ENCODE results near the gene NCBP1. TPM values are rescaled to one million over a fixed set of nuclear protein-coding genes. Genes with fewer than 3 reads are reported as not detected.

NCBP1 gene, protein sequence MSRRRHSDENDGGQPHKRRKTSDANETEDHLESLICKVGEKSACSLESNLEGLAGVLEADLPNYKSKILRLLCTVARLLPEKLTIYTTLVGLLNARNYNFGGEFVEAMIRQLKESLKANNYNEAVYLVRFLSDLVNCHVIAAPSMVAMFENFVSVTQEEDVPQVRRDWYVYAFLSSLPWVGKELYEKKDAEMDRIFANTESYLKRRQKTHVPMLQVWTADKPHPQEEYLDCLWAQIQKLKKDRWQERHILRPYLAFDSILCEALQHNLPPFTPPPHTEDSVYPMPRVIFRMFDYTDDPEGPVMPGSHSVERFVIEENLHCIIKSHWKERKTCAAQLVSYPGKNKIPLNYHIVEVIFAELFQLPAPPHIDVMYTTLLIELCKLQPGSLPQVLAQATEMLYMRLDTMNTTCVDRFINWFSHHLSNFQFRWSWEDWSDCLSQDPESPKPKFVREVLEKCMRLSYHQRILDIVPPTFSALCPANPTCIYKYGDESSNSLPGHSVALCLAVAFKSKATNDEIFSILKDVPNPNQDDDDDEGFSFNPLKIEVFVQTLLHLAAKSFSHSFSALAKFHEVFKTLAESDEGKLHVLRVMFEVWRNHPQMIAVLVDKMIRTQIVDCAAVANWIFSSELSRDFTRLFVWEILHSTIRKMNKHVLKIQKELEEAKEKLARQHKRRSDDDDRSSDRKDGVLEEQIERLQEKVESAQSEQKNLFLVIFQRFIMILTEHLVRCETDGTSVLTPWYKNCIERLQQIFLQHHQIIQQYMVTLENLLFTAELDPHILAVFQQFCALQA
- polyA plus RNA-seq = 25.6 and 26.5 TPM in 2 replicates

DNA sequence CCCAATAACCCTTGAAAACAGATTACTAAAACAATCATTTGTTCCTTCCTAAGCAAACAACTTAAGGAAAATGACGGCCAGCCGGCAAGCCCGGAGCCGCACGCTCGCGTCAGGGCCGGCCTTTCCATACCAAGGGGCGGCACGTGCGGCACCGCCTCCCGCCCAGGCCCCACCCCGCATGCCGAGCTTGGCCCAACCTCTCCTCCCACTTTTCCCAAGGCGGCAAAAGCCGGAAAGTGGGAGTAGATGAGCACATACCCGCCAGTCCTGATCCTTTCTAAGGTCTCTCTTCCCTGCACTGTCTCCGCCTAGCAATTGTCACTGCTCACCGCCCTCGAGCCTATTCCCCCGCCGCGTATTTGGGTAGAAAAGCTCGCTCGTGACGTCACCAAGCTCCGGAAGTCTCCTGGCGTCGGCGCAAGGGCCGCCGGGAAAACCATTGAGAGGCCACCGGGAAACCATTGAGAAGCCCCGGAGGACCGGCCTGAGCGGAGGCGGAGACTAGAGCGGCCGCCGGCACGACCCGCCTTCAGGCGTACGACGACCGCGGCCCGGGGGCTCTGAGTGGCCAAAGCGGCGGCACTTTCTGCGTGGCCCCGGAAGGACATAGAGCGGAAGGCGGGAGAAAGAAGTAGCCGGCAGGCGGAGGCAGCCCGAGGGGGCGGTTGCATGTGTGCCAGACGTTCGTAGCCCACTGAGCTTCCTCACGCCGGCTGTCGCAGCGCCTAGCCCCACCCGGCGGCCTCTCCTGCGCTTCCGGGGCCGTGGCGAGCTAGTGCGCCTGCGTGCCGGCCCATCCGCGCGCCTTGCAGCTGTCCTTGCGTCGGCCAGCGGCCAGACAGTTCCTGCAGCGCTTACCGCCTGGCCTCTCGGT, at the start of gene NCBP1, which contains the start of gene TSTD2:
TSS of gene NCBP1 (plus strand) at position 837 of the 874 bp plus-strand sequence. CDS start 61 bp downstream, outside the sequence.
TSS of gene TSTD2 (minus strand) at position 384 of the 874 bp plus-strand sequence. CDS start 5,806 bp downstream, outside the sequence.

DNA sequence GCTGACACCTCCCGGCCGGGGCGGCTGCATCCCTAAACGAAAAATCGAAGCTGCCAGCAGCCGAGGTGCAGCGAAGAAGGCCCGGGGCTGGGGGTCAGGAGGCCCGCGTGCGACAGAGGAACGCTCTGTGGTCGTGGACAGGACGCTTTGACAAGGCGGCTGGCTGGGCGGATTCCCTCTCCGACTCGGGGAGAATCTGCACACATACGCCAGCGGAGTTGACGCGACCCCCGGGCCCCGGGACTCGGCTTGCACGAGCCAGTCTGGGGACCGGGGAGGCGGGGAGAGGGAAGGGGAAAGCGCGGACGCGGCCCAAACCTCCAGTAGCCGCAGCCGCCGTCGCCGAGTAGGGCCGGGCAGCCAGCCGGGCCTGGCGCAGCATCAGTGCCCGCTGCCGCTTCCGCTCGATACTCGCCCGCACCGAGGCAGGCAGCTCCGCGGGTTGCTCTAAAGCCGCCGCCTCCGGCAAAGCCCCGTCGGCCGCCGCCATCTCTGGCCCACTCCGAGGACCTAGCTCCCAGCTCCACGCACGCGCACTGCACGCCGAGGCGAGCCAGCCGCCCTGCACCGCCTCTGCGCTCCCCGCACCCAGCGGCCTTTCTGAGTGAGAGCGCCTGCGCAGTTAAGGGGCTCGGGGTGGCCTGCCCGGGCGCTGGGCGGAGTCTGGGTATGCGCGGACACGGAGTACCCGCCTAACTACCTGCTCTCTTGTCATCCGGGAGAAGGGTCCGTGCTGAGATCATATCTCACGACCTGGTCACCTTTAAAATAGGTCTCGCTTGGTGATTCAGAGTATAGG, 63.4 kb downstream of the NCBP1 start, which contains the start of gene XPA:
TSS of gene XPA (minus strand) at position 538 of the 799 bp plus-strand sequence. CDS start at position 490, 48 bp downstream.

Other genes starting within 250 kb of the NCBP1 start
- 4.8 and 6.5 TPM in 2 replicates for gene TDRD7, start 221.7 kb upstream of the NCBP1 start, polyA plus RNA-seq
- gene TMOD1, start 132.2 kb upstream of the NCBP1 start, polyA plus RNA-seq = 8.3 and 15.1 TPM in 2 replicates
- 3.4 and 4.2 TPM in 2 replicates for gene TSTD2, start 453 bp upstream of the NCBP1 start, polyA plus RNA-seq
- gene XPA, start 63.5 kb downstream of the NCBP1 start, polyA plus RNA-seq = 20.1 and 24.4 TPM in 2 replicates
- not detected in 2 replicates for gene FOXE1, start 219.4 kb downstream of the NCBP1 start, polyA plus RNA-seq

Data from Purkinje cell (primary cell).